Airway epithelial cell (primary cell): ENCODE results near the gene COQ10B. TPM values are rescaled to one million over a fixed set of nuclear protein-coding genes. Genes with fewer than 3 reads are reported as not detected.

ENCODE experiments used
- total RNA-seq: library from RNA; depleted of rRNA; stranded (reverse); fragments of >200 nt; gene quantifications from 2 replicates; pipeline ENCODE4 v1.2.3, GENCODE V29; 2015

Gene COQ10B
- 17.4 and 19.7 TPM in 2 replicates for total RNA-seq

GRCh38 chr2:197453123-197453913, at the start of gene COQ10B:
Gene COQ10B, plus strand, starts transcription at chr2:197453552. Its CDS starts 9 bp downstream, at chr2:197453561.

GRCh38 chr2:197434541-197435513, 18.5 kb upstream of the COQ10B start, which contains the start of gene SF3B1:
Gene SF3B1, minus strand, starts transcription at chr2:197435028. Its CDS starts 29 bp downstream, at chr2:197434999.

GRCh38 chr2:197499594-197500502, 46.5 kb downstream of the COQ10B start, which contains the start of the genes HSPD1 and HSPE1:
Gene HSPD1, minus strand, starts transcription at chr2:197499840. Its CDS starts 992 bp downstream, at chr2:197498848.
Gene HSPE1, plus strand, starts transcription at chr2:197500379. Its CDS starts 58 bp downstream, at chr2:197500437.

GRCh38 chr2:197515739-197516392, 62.5 kb downstream of the COQ10B start, which contains the start of gene MOB4:
Gene MOB4, plus strand, starts transcription at chr2:197516066. Its CDS starts 21 bp downstream, at chr2:197516087.

Other genes with a start within 250 kb of the COQ10B start
- 1.3 and 1.5 TPM in 2 replicates for gene ANKRD44, start 142.8 kb upstream of the COQ10B start, total RNA-seq
- gene SF3B1, start 18.5 kb upstream of the COQ10B start, total RNA-seq, result 100.0 and 102 TPM in 2 replicates
- 316 TPM in 2 replicates for gene HSPD1, start 46.3 kb downstream of the COQ10B start, total RNA-seq
- gene HSPE1, start 46.8 kb downstream of the COQ10B start, total RNA-seq, result 241 and 374 TPM in 2 replicates
- 35.1 and 39.8 TPM in 2 replicates for gene MOB4, start 62.5 kb downstream of the COQ10B start, total RNA-seq
- not detected in 2 replicates for gene RFTN2, start 222.0 kb downstream of the COQ10B start, total RNA-seq